Measurements from ENCODE around the gene HHAT.

HHAT gene

GRCh38 chr1:210335001-210335400, 6.3 kb downstream of the HHAT start:
- in situ Hi-C loops (cut with MboI; ENCODE audit: low sequenced_read_pairs, unreplicated experiment), result no loop called here
- no peak for DNase-seq (ENCODE audit: low spot score)

GRCh38 chr1:210336362-210336761, 7.7 kb downstream of the HHAT start:
- DNase-seq (ENCODE audit: low spot score), result no peak
- in situ Hi-C loops (cut with MboI; ENCODE audit: low sequenced_read_pairs, unreplicated experiment), result no loop called here
- TF ChIP-seq CTCF (IDR thresholded peaks at IDR 0.05; ENCODE audit: borderline replicate concordance, control extremely low read depth, extremely low read depth, insufficient read depth, missing control alignments), result no peak

More at GRCh38 chr1:210335001-210335400, 6.3 kb downstream of the HHAT start:
- no peak for TF ChIP-seq CTCF (IDR thresholded peaks at IDR 0.05; ENCODE audit: borderline replicate concordance, control extremely low read depth, extremely low read depth, insufficient read depth, missing control alignments)

GRCh38 chr1:210339500-210339899, 10.8 kb downstream of the HHAT start:
- no peak for DNase-seq (ENCODE audit: low spot score)
- TF ChIP-seq CTCF (IDR thresholded peaks at IDR 0.05; ENCODE audit: borderline replicate concordance, control extremely low read depth, extremely low read depth, insufficient read depth, missing control alignments), result no peak
- in situ Hi-C loops (cut with MboI; ENCODE audit: low sequenced_read_pairs, unreplicated experiment), result no loop called here

- in situ Hi-C loops (cut with MboI; ENCODE audit: low sequenced_read_pairs, unreplicated experiment), result no loop called here
Measured at GRCh38 chr1:210340311-210340710, 11.6 kb downstream of the HHAT start.

GRCh38 chr1:210340841-210341240, 12.1 kb downstream of the HHAT start:
- no peak for TF ChIP-seq CTCF (IDR thresholded peaks at IDR 0.05; ENCODE audit: borderline replicate concordance, control extremely low read depth, extremely low read depth, insufficient read depth, missing control alignments)
- in situ Hi-C loops (cut with MboI; ENCODE audit: low sequenced_read_pairs, unreplicated experiment), result no loop called here

More at GRCh38 chr1:210340311-210340710, 11.6 kb downstream of the HHAT start:
- no peak for DNase-seq (ENCODE audit: low spot score)
- no peak for TF ChIP-seq CTCF (IDR thresholded peaks at IDR 0.05; ENCODE audit: borderline replicate concordance, control extremely low read depth, extremely low read depth, insufficient read depth, missing control alignments)

GRCh38 chr1:210342986-210343780, 14.5 kb downstream of the HHAT start:
- DNase-seq (ENCODE audit: low spot score), result no peak
- in situ Hi-C loops (cut with MboI; ENCODE audit: low sequenced_read_pairs, unreplicated experiment), result no loop called here
- TF ChIP-seq CTCF (IDR thresholded peaks at IDR 0.05; ENCODE audit: borderline replicate concordance, control extremely low read depth, extremely low read depth, insufficient read depth, missing control alignments), result no peak

More at GRCh38 chr1:210340841-210341240, 12.1 kb downstream of the HHAT start:
- no peak for DNase-seq (ENCODE audit: low spot score)

Data from GM13976 (cell line).